Activated CD4-positive, alpha-beta T cell treated with anti-CD3 and anti-CD28 coated beads for 4 hours (primary cell): ENCODE results near the gene CALU.
A peak's percentile ranks its signal among the peaks of the same experiment; 100 is the strongest.

Experiments
- DNase-seq, 2 donors: peaks; one replicate each; pipeline ENCODE4 v3.0.0-alpha.2; 2020

The CALU gene

DNA sequence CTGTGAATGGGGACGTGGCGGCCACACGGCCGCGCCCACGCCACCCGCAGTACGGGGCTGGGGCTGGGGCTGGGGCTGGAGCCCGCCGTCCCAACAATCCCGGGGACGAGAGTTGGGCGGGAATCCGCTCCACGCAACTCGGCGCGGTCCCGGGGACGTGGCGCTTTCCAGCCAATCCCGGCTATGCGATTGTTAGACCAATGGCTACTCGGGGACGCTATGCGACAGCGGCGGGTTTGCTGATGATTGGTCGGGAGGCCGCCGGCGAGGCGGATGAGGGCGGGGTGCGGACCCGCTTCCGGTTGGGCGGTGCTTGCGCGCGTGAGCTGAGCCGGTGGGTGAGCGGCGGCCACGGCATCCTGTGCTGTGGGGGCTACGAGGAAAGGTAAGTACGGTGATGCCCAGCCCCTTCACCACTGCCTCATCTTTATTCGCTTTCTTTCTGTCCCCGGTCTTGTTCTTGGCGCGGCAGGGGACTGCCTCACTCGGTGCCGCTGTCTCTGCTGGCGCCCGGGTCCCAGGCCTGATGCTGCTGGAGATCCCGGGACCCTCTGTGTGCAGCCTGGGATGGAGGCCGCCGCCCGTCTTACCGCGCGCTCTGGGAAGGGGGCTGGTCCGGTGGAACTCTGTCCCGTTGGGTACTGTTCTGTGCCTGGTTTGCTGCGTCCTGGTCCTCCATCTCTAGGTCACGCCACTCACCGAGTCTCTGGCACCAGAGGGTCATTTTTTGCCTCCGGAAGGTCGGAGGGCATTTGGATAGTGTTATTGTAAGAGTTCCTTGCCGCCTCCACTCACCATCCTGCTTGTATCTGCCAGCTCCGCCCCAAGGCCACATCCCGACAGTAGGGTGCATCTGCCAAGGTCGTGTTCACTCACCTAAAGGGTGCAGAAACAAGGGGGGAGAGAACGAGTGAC, at the start of gene CALU:
TSS of gene CALU (plus strand) at position 312 of the 915 bp plus-strand sequence. CDS start 9,225 bp downstream, outside the sequence.
- DNase-seq, result peak; percentile 90 to 92

GRCh38 chr7:128691227-128691626, 47.9 kb upstream of the CALU start:
- no peak for DNase-seq

- DNase-seq, result no peak
Observed at GRCh38 chr7:128692623-128693270, 46.4 kb upstream of the CALU start.

DNA sequence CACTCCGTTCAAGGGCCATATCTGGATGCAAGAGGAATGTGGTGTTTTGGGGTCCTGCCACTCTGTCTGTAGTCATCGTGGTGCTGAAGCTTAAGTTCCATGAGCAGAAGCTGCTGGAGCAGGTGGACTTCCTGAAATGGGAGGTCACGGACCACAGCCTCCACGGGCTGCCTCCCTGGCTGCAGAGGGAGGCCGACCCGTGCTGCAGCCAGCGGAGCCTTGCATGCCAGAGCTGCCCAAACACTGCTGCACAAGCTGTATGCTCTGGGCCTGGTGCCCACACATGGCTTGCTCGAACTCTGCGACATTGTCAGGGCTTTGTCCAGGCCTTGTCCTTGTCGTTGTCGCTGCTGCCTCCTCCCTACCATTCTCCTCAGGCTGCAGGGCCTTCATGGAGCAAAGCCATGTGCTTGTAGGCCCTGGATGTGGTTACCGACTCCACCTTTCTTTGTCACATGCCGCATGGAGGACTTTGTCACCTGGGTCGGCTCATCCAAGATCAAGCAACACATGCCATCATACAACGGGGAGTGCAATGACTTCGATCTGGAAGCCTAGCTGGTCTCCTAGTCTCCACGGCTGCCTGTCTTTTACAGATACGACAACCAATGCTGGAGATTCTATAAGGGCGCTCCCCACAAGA, 45.7 kb upstream of the CALU start:
- DNase-seq, result no peak

DNA sequence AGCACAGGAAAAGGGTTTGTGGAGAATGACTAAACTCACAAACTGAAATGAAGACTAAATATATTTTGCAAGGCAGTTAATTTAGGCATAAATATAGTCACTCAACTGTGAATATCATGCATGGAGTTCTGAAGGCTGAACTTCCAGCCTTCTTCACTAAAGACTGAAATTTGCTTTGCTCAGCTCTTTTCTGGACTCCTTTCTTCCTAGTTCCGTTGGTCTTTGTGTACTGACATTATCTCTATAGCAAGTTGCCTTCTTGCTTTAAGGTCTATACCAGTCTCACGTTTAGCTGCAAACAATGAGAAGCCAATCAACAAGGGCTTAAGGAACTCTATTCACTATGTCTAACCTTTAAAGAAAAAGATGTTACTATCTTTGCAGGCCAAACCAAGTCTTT, 44.4 kb upstream of the CALU start:
- DNase-seq, result no peak

DNA sequence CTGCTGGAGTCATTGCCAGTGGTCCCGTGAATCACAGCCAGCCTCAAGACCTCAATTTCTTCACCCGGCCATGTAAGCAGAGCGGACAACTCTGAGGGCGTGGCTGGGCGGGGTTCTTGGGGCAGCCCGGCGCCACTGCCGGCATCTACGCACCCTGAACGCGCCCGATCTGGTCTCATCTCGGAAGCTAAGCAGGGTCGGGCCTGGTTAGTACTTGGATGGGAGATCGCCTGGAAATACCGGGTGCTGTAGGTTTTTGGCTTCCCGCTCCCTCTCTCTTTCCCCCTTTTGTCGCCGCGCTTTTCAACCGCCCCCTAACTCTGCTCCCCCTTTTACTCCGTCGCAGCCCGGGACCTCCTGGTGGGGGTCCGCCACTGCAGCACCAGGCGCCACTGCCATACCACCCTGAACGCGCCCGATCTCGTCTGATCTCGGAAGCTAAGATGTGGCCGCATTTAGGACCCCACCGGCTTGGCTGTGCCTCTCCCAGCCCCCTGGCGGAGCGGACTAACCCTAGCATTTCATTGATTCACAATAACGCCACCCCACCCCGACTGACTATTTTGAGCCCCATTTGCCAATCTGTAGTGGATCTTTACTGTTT, 41.8 kb upstream of the CALU start:
- peak in 1 of 2 donors; percentile 1 for DNase-seq

GRCh38 chr7:128699196-128699712, 39.9 kb upstream of the CALU start:
- no peak for DNase-seq

GRCh38 chr7:128699895-128700294, 39.3 kb upstream of the CALU start:
- no peak for DNase-seq

DNA sequence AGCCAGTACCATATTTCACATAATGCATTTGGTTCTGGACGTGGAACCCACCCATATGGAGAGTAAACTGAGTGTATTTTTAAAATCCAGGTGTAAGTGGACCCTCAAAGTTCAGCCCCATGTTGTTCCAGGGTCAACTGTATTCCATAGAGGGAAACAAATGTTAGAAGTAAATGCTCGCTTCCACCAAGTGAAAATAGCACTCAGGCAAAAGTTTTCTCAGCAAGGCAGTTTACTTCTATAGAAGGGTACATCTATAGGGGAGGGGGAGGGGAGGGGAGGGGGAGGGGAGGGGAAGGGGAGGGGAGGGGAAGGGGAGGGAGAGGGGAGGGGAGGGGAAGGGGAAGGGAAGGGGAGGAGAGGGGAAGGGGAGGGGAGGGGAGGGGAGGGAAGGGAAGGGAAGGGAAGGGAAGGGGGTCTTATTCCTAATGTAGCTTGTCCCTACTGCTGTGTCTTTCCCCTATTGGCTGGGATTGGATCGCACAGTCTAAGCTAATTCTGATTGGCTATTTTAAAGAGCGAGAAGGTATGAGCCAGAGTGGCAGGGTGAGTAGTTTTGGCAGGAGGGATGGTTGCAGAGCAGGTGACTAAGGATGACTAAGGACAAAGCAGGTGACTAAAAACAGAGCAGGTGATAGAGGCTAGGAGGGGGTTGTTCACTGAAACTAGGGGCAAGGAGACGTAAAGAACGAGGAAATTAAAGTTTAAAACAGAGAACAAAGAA, 37.9 kb upstream of the CALU start:
- no peak for DNase-seq

- DNase-seq, result no peak
Observed at GRCh38 chr7:128703609-128704241, 35.4 kb upstream of the CALU start.

- DNase-seq, result no peak
Observed at GRCh38 chr7:128705891-128706333, 33.2 kb upstream of the CALU start.

- no peak for DNase-seq
Observed at GRCh38 chr7:128707752-128708151, 31.4 kb upstream of the CALU start.

GRCh38 chr7:128708235-128708634, 30.9 kb upstream of the CALU start:
- no peak for DNase-seq

DNA sequence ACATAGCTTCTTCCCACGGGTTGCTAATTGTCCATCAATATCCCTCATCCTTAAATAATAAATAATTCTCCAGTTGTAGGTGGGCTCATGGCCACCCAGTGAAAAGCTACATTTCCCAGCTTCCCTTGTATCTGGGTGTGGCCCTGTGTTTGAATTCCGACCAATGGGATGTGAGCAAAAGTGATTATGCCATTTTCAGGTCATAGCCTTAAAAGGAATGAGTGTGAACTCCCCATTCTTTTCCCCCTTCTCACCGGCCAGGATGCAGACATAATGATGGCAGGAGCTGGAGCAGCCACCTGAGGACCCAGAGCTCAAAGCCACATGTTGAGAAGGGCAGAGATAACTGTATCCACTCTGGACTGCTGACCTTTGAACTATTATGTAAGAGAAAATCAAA, 30.3 kb upstream of the CALU start:
- DNase-seq, result no peak

- DNase-seq, result no peak
Observed at GRCh38 chr7:128710481-128710880, 28.7 kb upstream of the CALU start.

DNA sequence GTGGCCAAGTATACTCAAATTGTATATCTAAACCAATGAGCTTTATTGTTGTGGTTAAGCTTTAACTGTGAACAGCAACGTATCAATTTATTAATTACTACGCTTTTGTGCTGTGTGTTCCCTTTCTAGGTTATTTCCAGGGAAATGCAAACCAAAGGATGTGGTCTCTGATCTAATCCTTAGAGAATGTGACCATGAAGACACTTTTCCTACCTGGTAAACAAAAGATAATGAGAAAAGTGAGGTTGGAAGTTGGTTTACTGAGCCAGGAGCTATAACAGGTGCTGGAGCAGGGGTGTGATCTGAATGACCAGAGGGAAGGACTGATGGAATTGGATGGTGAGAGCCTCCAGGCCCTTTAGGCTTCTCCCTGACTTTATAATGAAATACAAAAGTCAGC, 25.4 kb upstream of the CALU start:
- DNase-seq, result no peak

- no peak for DNase-seq
Observed at GRCh38 chr7:128714701-128715495, 24.3 kb upstream of the CALU start.

- DNase-seq, result no peak
Observed at GRCh38 chr7:128718967-128719642, 20.1 kb upstream of the CALU start.

DNA sequence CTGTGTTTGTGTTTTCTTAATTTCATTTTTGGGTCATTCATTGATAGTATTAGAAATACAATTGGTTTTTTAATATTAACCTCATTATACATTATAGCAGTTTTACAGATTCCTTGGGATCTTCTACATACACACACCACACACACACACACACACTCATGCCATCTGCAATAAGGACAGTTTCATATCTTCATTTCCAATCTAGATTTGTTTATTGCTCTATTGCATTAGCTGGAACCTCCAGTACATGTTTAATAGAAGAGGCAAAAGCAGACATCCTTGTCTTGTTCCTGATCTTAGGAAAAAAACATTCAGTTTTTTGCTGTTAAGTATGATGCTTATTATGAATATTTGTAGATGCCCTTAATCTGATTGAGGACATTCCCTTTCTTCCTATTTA, 17.8 kb upstream of the CALU start:
- DNase-seq, result no peak

DNA sequence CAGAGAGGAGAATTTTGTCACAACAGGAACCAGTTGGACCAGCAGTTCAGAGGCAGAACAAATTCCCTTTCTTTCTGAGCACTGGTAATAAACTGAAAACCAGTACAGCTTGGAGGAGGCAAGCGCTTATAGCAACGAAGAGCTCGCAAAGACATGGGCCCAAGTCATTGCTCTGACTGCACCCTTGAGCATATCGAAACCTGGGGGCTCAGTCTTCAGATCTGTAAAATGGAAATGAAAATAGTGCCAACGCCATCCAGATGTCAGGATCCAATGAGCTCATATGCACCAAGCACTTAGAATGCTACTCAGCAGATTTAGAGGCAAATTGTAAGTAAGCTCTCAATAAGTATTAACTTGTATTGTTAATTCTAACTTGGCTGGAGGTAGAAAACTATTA, 14.4 kb upstream of the CALU start:
- DNase-seq, result no peak
